ENCODE measurements around the gene THTPA. TPM values are rescaled to one million over a fixed set of nuclear protein-coding genes. Genes with fewer than 3 reads are reported as not detected.

Gene THTPA
- total and polyA plus RNA-seq, 2 of the 4 experiments (the other 2 are of a cell fraction), result 5.0 to 9.2 TPM

GRCh38 chr14:23544511-23545447 lies 11.3 kb upstream of the THTPA start:
- Histone ChIP-seq H4K8ac (ENCODE audit: low read depth in 2 of 2, low read length in 2 of 2) (no peak overlapping the region), H3K79me1 (ENCODE audit: low read depth in 1 of 2, low read length in 2 of 2) (no peaks in the 10 kb centered on the region), H3K27me3 (ENCODE audit: control insufficient read depth, insufficient read depth, low read length) (no peaks in the 10 kb centered on the region), H3K4me1 (ENCODE audit: control insufficient read depth, insufficient read depth, low read length) (peaks cover 7% of the 10 kb centered on the region), H3K4ac (ENCODE audit: low read depth, low read length) (no peak overlapping the region), H4K5ac (ENCODE audit: low read depth, low read length) (no peak overlapping the region), H2BK20ac (ENCODE audit: low read depth, low read length) (no peak overlapping the region), H3K36me3 (ENCODE audit: control insufficient read depth, insufficient read depth, low read length) (no peaks in the 10 kb centered on the region), H2AK9ac (replicated peaks; ENCODE audit: low read depth, low read length, poor library complexity) (peak overlapping the region; percentile 62), H2BK5ac (ENCODE audit: low read depth, low read length, poor library complexity, severe bottlenecking) (no peak overlapping the region), H2AK5ac (ENCODE audit: low read depth, low read length) (no peak overlapping the region), H3K23ac (ENCODE audit: low read depth, low read length) (no peak overlapping the region), H2AFZ (replicated peaks; ENCODE audit: low read length, poor library complexity) (peak overlapping the region; percentile 8), H3K56ac (ENCODE audit: extremely low read depth, insufficient read depth, low read length) (no peak overlapping the region), H3K9me1 (ENCODE audit: insufficient read depth, low read length) (peaks cover 4% of the 10 kb centered on the region), H4K20me1 (ENCODE audit: insufficient read depth, low read length) (no peaks in the 10 kb centered on the region), H3K14ac (replicated peaks; ENCODE audit: low read depth, low read length) (no peak overlapping the region), H4K91ac (ENCODE audit: insufficient read depth, low read depth, low read length) (no peak overlapping the region), H3K27ac (ENCODE audit: insufficient read depth, low read length) (no peak overlapping the region), H3K4me3 (ENCODE audit: insufficient read depth, low read depth, low read length) (no peak overlapping the region), H3K9ac (ENCODE audit: low read depth, low read length) (no peak overlapping the region), H3K18ac (ENCODE audit: low read depth, low read length) (no peak overlapping the region), H2BK120ac (ENCODE audit: low read depth, low read length) (no peak overlapping the region), H3K4me2 (ENCODE audit: low read depth, low read length) (no peak overlapping the region), H3K9me3 (ENCODE audit: control insufficient read depth, insufficient read depth, low read length) (no peaks in the 10 kb centered on the region), H2BK15ac (ENCODE audit: low read depth, low read length) (no peak overlapping the region)
- WGBS, 2 experiments (ENCODE audit: extremely low coverage in 2 of 2, insufficient read length in 1 of 2), result 43% methylated on average over 14 of the region's 25 CpGs; no CpG with 5 or more reads in 1 of the 2 experiments
- DNase-seq, result no peak
- in situ Hi-C loops (cut with MboI; ENCODE audit: low sequenced_read_pairs), result no loop called here
- no peak for TF ChIP-seq MXI1 (IDR thresholded peaks at IDR 0.05; ENCODE audit: borderline replicate concordance, low read depth, low read length)
- no peak for TF ChIP-seq RFX5 (IDR thresholded peaks at IDR 0.05; ENCODE audit: low read depth, low read length)
- TF ChIP-seq FOS (IDR thresholded peaks at IDR 0.05; ENCODE audit: low read depth, low read length), result no peak
- TF ChIP-seq NFE2L2 (IDR thresholded peaks at IDR 0.05; ENCODE audit: low read depth, low read length), result no peak
- TF ChIP-seq, protein P1, sequence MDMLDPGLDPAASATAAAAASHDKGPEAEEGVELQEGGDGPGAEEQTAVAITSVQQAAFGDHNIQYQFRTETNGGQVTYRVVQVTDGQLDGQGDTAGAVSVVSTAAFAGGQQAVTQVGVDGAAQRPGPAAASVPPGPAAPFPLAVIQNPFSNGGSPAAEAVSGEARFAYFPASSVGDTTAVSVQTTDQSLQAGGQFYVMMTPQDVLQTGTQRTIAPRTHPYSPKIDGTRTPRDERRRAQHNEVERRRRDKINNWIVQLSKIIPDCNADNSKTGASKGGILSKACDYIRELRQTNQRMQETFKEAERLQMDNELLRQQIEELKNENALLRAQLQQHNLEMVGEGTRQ (IDR thresholded peaks at IDR 0.05; ENCODE audit: low read depth, low read length), result no peak
- no peak for TF ChIP-seq RCOR1 (IDR thresholded peaks at IDR 0.05; ENCODE audit: insufficient replicate concordance, low read length)
- TF ChIP-seq RAD21 (IDR thresholded peaks at IDR 0.05; ENCODE audit: low read length), result no peak
- TF ChIP-seq MAZ (IDR thresholded peaks at IDR 0.05; ENCODE audit: borderline replicate concordance, low read depth, low read length), result no peak
- no peak for TF ChIP-seq MAFK (IDR thresholded peaks at IDR 0.05; ENCODE audit: low read depth, low read length)
- TF ChIP-seq, protein P2, sequence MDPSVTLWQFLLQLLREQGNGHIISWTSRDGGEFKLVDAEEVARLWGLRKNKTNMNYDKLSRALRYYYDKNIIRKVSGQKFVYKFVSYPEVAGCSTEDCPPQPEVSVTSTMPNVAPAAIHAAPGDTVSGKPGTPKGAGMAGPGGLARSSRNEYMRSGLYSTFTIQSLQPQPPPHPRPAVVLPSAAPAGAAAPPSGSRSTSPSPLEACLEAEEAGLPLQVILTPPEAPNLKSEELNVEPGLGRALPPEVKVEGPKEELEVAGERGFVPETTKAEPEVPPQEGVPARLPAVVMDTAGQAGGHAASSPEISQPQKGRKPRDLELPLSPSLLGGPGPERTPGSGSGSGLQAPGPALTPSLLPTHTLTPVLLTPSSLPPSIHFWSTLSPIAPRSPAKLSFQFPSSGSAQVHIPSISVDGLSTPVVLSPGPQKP (IDR thresholded peaks at IDR 0.05; ENCODE audit: borderline replicate concordance, low read depth, low read length), result no peak
- TF ChIP-seq, protein P3, sequence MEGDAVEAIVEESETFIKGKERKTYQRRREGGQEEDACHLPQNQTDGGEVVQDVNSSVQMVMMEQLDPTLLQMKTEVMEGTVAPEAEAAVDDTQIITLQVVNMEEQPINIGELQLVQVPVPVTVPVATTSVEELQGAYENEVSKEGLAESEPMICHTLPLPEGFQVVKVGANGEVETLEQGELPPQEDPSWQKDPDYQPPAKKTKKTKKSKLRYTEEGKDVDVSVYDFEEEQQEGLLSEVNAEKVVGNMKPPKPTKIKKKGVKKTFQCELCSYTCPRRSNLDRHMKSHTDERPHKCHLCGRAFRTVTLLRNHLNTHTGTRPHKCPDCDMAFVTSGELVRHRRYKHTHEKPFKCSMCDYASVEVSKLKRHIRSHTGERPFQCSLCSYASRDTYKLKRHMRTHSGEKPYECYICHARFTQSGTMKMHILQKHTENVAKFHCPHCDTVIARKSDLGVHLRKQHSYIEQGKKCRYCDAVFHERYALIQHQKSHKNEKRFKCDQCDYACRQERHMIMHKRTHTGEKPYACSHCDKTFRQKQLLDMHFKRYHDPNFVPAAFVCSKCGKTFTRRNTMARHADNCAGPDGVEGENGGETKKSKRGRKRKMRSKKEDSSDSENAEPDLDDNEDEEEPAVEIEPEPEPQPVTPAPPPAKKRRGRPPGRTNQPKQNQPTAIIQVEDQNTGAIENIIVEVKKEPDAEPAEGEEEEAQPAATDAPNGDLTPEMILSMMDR (conservative IDR thresholded peaks at IDR 0.05; ENCODE audit: low read depth, low read length), result no peak
- TF ChIP-seq CEBPB (IDR thresholded peaks at IDR 0.05; ENCODE audit: low read depth, low read length), result no peak
- TF ChIP-seq SMC3 (IDR thresholded peaks at IDR 0.05; ENCODE audit: low read depth, low read length), result no peak
- TF ChIP-seq POLR2A (IDR thresholded peaks at IDR 0.05; ENCODE audit: low read depth, low read length), result no peak
- TF ChIP-seq BHLHE40 (IDR thresholded peaks at IDR 0.05; ENCODE audit: low read depth, low read length), result no peak
- no peak for ATAC-seq (ENCODE audit: low read depth)
- ChIA-PET CTCF (no interaction called here), POLR2A (ENCODE audit: unreplicated experiment) (no interaction called here)
- no TSS peak for BruUV-seq (replicated peaks)
- dilution Hi-C loops (cut with HindIII; ENCODE audit: low sequenced_read_pairs, unreplicated experiment), result no loop called here
- intact Hi-C loops (cut with micrococcal nuclease), result no loop called here

Data from IMR-90 (cell line).